ENCODE results near the gene GBP4. TPM values are rescaled to one million over a fixed set of nuclear protein-coding genes. Genes with fewer than 3 reads are reported as not detected.

The GBP4 gene
- total and polyA plus RNA-seq, 8 donors = 1.8 to 17.1 (median 8.0) TPM

DNA sequence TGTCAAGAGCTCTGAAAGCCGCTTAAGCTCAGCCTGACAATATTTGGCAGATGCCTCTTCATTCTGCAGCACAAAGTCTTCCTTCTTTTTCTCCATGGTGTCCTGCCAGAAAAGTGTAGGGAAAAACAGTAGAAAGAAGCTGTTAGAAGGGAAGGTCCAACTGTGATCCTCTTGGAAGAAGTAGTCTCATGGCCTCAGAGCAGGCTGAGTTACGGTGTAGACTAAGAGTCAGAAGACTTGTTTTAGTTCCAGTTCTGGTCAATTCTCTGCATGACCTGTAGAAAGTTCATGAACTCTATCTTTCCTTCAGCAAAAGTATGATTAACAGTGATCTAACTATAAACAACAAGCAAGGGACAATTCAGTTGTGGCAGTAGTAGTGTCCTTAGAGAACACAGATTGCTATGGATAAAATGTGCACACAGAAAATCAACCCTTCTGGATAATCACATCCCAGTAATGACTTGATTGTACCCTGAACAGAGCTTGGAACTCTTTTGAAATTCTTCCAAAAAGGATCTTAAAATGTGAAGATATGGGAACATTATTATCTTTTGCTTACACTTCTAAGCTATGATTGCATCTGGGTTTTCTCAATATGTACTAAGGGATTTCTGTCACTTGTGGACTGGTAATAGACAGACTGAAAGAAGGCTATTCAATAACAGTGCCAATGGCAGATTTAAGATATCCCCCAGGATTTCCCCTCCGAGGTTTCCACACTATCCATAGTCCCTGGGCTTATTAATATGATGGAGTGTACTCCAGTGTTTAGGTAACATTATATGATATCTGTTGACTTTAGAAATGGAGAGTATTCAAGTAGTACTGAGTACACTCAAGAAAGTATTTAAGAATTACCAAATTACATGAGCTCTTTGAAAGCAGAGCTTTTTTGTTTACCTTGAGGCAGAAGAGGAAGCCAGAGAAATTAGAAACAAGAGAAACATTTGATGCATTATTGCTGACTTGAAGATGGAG lies 50.8 kb downstream of the GBP4 start:
- 67 to 85% (median 79%) methylated on average over 3 of the region's 3 CpGs for WGBS, 5 donors
- Histone ChIP-seq H3K27me3 (no peaks in the 10 kb centered on the region), H3K9me3 (no peaks in the 10 kb centered on the region), H3K4me1 (peaks cover 0 to 3% (median 0%) of the 10 kb centered on the region in 4 donors), H3K4me3 (no peak overlapping the region), H3K27ac (no peak overlapping the region), H3K36me3 (no peaks in the 10 kb centered on the region)
- TF ChIP-seq POLR2A (IDR thresholded peaks at IDR 0.05) (no peak), POLR2AphosphoS5 (IDR thresholded peaks at IDR 0.05) (no peak), CTCF (IDR thresholded peaks at IDR 0.05) (no peak), EP300 (IDR thresholded peaks at IDR 0.05) (no peak)
- DNase-seq = peak in 1 of 2 donors; percentile 12
- intact Hi-C loops (cut with DNase I; ENCODE audit: low total_unique reads) = no loop called here

DNA sequence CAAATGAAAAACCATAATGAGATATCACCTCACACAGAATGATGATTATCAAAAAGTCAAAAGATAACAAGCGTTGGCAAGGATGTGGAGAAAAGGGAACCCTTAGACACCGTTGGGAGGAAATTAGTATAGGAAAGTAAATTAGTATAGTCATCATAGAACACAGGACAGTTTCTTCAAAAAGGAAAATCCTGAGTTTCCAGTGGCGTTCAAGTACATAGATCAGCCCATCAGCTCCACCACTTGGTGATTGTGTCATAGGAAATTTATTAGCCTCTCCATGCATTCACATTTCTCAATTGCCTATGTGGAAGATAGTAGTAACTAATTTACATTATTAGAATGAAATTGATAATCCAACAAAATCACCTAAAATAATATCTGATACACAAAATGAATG lies 52.0 kb downstream of the GBP4 start:
- H3K4me3 ChIP-seq = no peak overlapping the region
- TF ChIP-seq CTCF (IDR thresholded peaks at IDR 0.05) (no peak), POLR2A (IDR thresholded peaks at IDR 0.05) (no peak), POLR2AphosphoS5 (IDR thresholded peaks at IDR 0.05) (no peak), EP300 (IDR thresholded peaks at IDR 0.05) (no peak)
- H3K4me1 ChIP-seq = peaks cover 0 to 3% (median 0%) of the 10 kb centered on the region in 4 donors
- H3K9me3 ChIP-seq = no peaks in the 10 kb centered on the region
- intact Hi-C loops (cut with DNase I; ENCODE audit: low total_unique reads) = no loop called here
- WGBS, 5 donors = 57 to 83% (median 72%) methylated on average over 3 of the region's 3 CpGs
- DNase-seq = no peak
- no peaks in the 10 kb centered on the region for H3K27me3 ChIP-seq
- no peak overlapping the region for H3K27ac ChIP-seq
- no peaks in the 10 kb centered on the region for H3K36me3 ChIP-seq

GRCh38 chr1:89143484-89143883 lies 55.3 kb downstream of the GBP4 start:
- no peaks in the 10 kb centered on the region for H3K27me3 ChIP-seq
- TF ChIP-seq POLR2AphosphoS5 (IDR thresholded peaks at IDR 0.05) = no peak
- TF ChIP-seq CTCF (IDR thresholded peaks at IDR 0.05) = no peak
- no peak for TF ChIP-seq POLR2A (IDR thresholded peaks at IDR 0.05)
- no peak for TF ChIP-seq EP300 (IDR thresholded peaks at IDR 0.05)
- no peak overlapping the region for H3K27ac ChIP-seq
- 83 to 96% (median 86%) methylated on average over 2 of the region's 2 CpGs for WGBS, 5 donors
- intact Hi-C loops (cut with DNase I; ENCODE audit: low total_unique reads) = no loop called here
- no peaks in the 10 kb centered on the region for H3K36me3 ChIP-seq
- no peak overlapping the region for H3K4me3 ChIP-seq
- no peaks in the 10 kb centered on the region for H3K9me3 ChIP-seq
- DNase-seq = no peak
- peaks cover 0 to 3% (median 0%) of the 10 kb centered on the region in 4 donors for H3K4me1 ChIP-seq

GRCh38 chr1:89142160-89142559 lies 56.6 kb downstream of the GBP4 start:
- no peaks in the 10 kb centered on the region for H3K36me3 ChIP-seq
- H3K9me3 ChIP-seq = no peaks in the 10 kb centered on the region
- TF ChIP-seq POLR2A (IDR thresholded peaks at IDR 0.05) = no peak
- TF ChIP-seq CTCF (IDR thresholded peaks at IDR 0.05) = no peak
- TF ChIP-seq EP300 (IDR thresholded peaks at IDR 0.05) = no peak
- no peak for TF ChIP-seq POLR2AphosphoS5 (IDR thresholded peaks at IDR 0.05)
- intact Hi-C loops (cut with DNase I; ENCODE audit: low total_unique reads) = no loop called here
- H3K27me3 ChIP-seq = no peaks in the 10 kb centered on the region
- 92 to 94% (median 93%) methylated on average over 4 of the region's 4 CpGs for WGBS, 5 donors
- DNase-seq = no peak
- no peak overlapping the region for H3K27ac ChIP-seq
- no peak overlapping the region for H3K4me3 ChIP-seq
- no peaks in the 10 kb centered on the region for H3K4me1 ChIP-seq
